H1 (cell line): Measurements from ENCODE around the gene KLRF1. TPM values are rescaled to one million over a fixed set of nuclear protein-coding genes. Genes with fewer than 3 reads are reported as not detected.

Experiments used
- CTCF ChIA-PET: fragments of 300-600 bp; sonication (Branson Sonifier 250); formaldehyde crosslinking; loops from one replicate; lab custom pipeline; 2021; ENCODE audit not compliant: partially characterized antibody; lab: Charles Lee
- POLR2A ChIA-PET: fragments of 300-600 bp; sonication (Branson Sonifier 250); formaldehyde crosslinking; loops from one replicate; lab custom pipeline; 2021; ENCODE audit warnings: inconsistent platforms; ENCODE audit not compliant: partially characterized antibody; lab: Charles Lee
- DNase-seq, 2 experiments: peaks; one replicate each; pipeline versions ENCODE4 v3.0.0 to v3.0.0-alpha.2; 2010 to 2022; ENCODE audit warnings: low spot score in 2 of 2, low read depth in 1 of 2, mixed read lengths in 1 of 2
- FAIRE-seq: peaks from 2 replicates; lab custom pipeline; 2011; peaks lifted over from hg19 to GRCh38; lab: Jason Lieb, UNC
- H2AFZ ChIP-seq: 2 replicates; pipeline ENCODE4 v1.8.1; 2012; ENCODE audit warnings: low read length, inconsistent platforms
- H2AK5ac ChIP-seq: 2 replicates; pipeline ENCODE4 v1.6.1; 2013; ENCODE audit warnings: low read depth, low read length
- H2BK120ac ChIP-seq: replicated peaks from 2 replicates; pipeline ENCODE3; 2013; ENCODE audit warnings: low read depth, low read length, inconsistent platforms
- H2BK12ac ChIP-seq: 2 replicates; pipeline ENCODE4 v1.6.1; 2013; ENCODE audit warnings: low read depth, low read length
- H2BK15ac ChIP-seq: 2 replicates; pipeline ENCODE4 v1.6.1; 2013; ENCODE audit warnings: low read length
- H2BK20ac ChIP-seq: 2 replicates; pipeline ENCODE4 v1.6.1; 2013; ENCODE audit warnings: low read length
- H2BK5ac ChIP-seq: 2 replicates; pipeline ENCODE4 v1.6.1; 2013; ENCODE audit warnings: low read depth, low read length
- H3K14ac ChIP-seq: 2 replicates; pipeline ENCODE4 v1.6.1; 2013; ENCODE audit warnings: inconsistent platforms; ENCODE audit not compliant: insufficient read length
- H3K18ac ChIP-seq: 2 replicates; pipeline ENCODE4 v1.6.1; 2013; ENCODE audit warnings: low read length; ENCODE audit errors: extremely low read depth
- H3K23ac ChIP-seq: 2 replicates; pipeline ENCODE4 v1.6.1; 2013; ENCODE audit warnings: inconsistent platforms; ENCODE audit not compliant: insufficient read length
- H3K23me2 ChIP-seq: 2 replicates; pipeline ENCODE4 v1.6.1; 2013; ENCODE audit warnings: low read depth, low read length
- H3K27ac ChIP-seq: 2 replicates; pipeline ENCODE4 v1.6.1; 2011; ENCODE audit warnings: low read depth, low read length, inconsistent platforms
- H3K27me3 ChIP-seq, 4 experiments: replicated peaks in 1 of 4; 1 replicate in 1 of 4; 2 replicates in 3 of 4; pipeline versions ENCODE4 v1.6.1 to v1.8.1; 2011 to 2013; ENCODE audit warnings: low read length in 3 of 4, mild to moderate bottlenecking in 3 of 4, inconsistent platforms in 2 of 4, mixed read lengths in 2 of 4, moderate library complexity in 1 of 4; ENCODE audit not compliant: control insufficient read depth in 3 of 4, insufficient read depth in 3 of 4; ENCODE audit errors: extremely low read depth in 1 of 4
- H3K36me3 ChIP-seq, 4 experiments: 2 replicates each; pipeline versions ENCODE4 v1.6.1 to v1.8.1; 2011 to 2013; ENCODE audit warnings: mild to moderate bottlenecking in 4 of 4, low read length in 3 of 4, moderate library complexity in 2 of 4, control low read depth in 1 of 4, inconsistent platforms in 1 of 4; ENCODE audit not compliant: insufficient read depth in 4 of 4, control insufficient read depth in 2 of 4
- H3K4ac ChIP-seq: replicated peaks from 2 replicates; pipeline ENCODE3; 2013; ENCODE audit warnings: low read length, low read depth, mixed read lengths, inconsistent platforms; ENCODE audit not compliant: insufficient read length
- H3K4me1 ChIP-seq, 4 experiments: replicated peaks in 1 of 4; 1 replicate in 1 of 4; 2 replicates in 3 of 4; pipeline versions ENCODE4 v1.6.1 to v1.8.1; 2011 to 2013; ENCODE audit warnings: low read length in 3 of 4, inconsistent platforms in 2 of 4, mixed read lengths in 1 of 4; ENCODE audit not compliant: insufficient read depth in 4 of 4, control insufficient read depth in 3 of 4
- H3K4me2 ChIP-seq, 2 experiments: 2 replicates each; pipeline versions ENCODE4 v1.6.1 to v1.8.1; 2011 to 2013; ENCODE audit warnings: low read depth in 2 of 2, low read length in 2 of 2, control low read depth in 1 of 2, inconsistent platforms in 1 of 2, mild to moderate bottlenecking in 1 of 2; ENCODE audit not compliant: insufficient read depth in 1 of 2
- H3K4me3 ChIP-seq, 4 experiments: fragments of 200-600, 300-600 bp in 1 of 4; sonication (generic), shearing (Covaris generic), sonication (Bioruptor Twin) in 1 of 4; 2 replicates each; pipeline versions ENCODE4 v1.5.1 to v1.8.1; 2011 to 2016; ENCODE audit warnings: low read length in 4 of 4, low read depth in 3 of 4, control low read depth in 2 of 4, inconsistent platforms in 2 of 4, mild to moderate bottlenecking in 2 of 4, mixed read lengths in 1 of 4, moderate library complexity in 1 of 4; ENCODE audit not compliant: insufficient read depth in 2 of 4; ENCODE audit errors: extremely low read depth in 1 of 4
- H3K56ac ChIP-seq: replicated peaks from 2 replicates; pipeline ENCODE3; 2013; ENCODE audit warnings: low read depth, mild to moderate bottlenecking, mixed read lengths, low read length, inconsistent platforms; ENCODE audit not compliant: insufficient read length
- H3K79me1 ChIP-seq: 2 replicates; pipeline ENCODE4 v1.6.1; 2013; ENCODE audit warnings: low read depth, low read length, control low read depth
- H3K79me2 ChIP-seq, 2 experiments: 2 replicates each; pipeline versions ENCODE4 v1.6.1 to v1.8.1; 2012 to 2013; ENCODE audit warnings: low read length in 2 of 2, mild to moderate bottlenecking in 2 of 2, inconsistent platforms in 1 of 2; ENCODE audit not compliant: insufficient read depth in 2 of 2, control insufficient read depth in 1 of 2
- H3K9ac ChIP-seq, 4 experiments: replicated peaks in 1 of 4; 1 replicate in 1 of 4; 2 replicates in 3 of 4; pipeline versions ENCODE4 v1.6.1 to v1.8.1; 2011 to 2013; ENCODE audit warnings: low read depth in 3 of 4, low read length in 3 of 4, control low read depth in 2 of 4, mild to moderate bottlenecking in 2 of 4, moderate library complexity in 2 of 4, inconsistent platforms in 1 of 4; ENCODE audit errors: extremely low read depth in 1 of 4
- H3K9me3 ChIP-seq, 2 experiments: 2 replicates each; pipeline versions ENCODE4 v1.6.1 to v1.8.1; 2012 to 2013; ENCODE audit warnings: mild to moderate bottlenecking in 2 of 2, moderate library complexity in 2 of 2, control low read depth in 1 of 2, inconsistent platforms in 1 of 2, low read depth in 1 of 2, low read length in 1 of 2, mixed read lengths in 1 of 2; ENCODE audit not compliant: insufficient read depth in 2 of 2
- H4K20me1 ChIP-seq, 2 experiments: replicated peaks in 1 of 2; 2 replicates each; pipeline versions ENCODE3 to v1.8.1; 2011 to 2013; ENCODE audit warnings: inconsistent platforms in 2 of 2, low read length in 2 of 2, mild to moderate bottlenecking in 1 of 2; ENCODE audit not compliant: insufficient read depth in 2 of 2, control insufficient read depth in 1 of 2
- H4K5ac ChIP-seq: 2 replicates; pipeline ENCODE4 v1.6.1; 2013; ENCODE audit warnings: low read length, low read depth, mixed read lengths, inconsistent platforms; ENCODE audit not compliant: insufficient read length
- H4K8ac ChIP-seq: 2 replicates; pipeline ENCODE4 v1.8.0; 2013; ENCODE audit warnings: mild to moderate bottlenecking, moderate library complexity, low read length, inconsistent platforms; ENCODE audit not compliant: insufficient read depth; ENCODE audit errors: extremely low read depth
- H4K91ac ChIP-seq: replicated peaks from 2 replicates; pipeline ENCODE3; 2013; ENCODE audit warnings: low read length, mixed read lengths, inconsistent platforms; ENCODE audit not compliant: insufficient read length
- CHD2 ChIP-seq: IDR thresholded peaks from 2 replicates; pipeline ENCODE4 v1.6.1; 2012; ENCODE audit warnings: low read length, improper control_type of control experiment
- HDAC2 ChIP-seq, 2 experiments: fragments of 300-600 bp in 1 of 2; sonication (generic) in 1 of 2; IDR thresholded peaks; 2 replicates each; pipeline ENCODE4 v1.6.1; 2011 to 2012; ENCODE audit warnings: low read depth in 2 of 2, low read length in 2 of 2, mild to moderate bottlenecking in 2 of 2, moderate library complexity in 2 of 2, borderline replicate concordance in 1 of 2, inconsistent platforms in 1 of 2
- JUN ChIP-seq: IDR thresholded peaks from 2 replicates; pipeline ENCODE4 v1.6.1; 2011; ENCODE audit warnings: low read depth, mild to moderate bottlenecking, improper control_type of control experiment, low read length
- NRF1 ChIP-seq: IDR thresholded peaks from 2 replicates; pipeline ENCODE4 v1.6.1; 2011; ENCODE audit warnings: mild to moderate bottlenecking, low read depth, low read length, improper control_type of control experiment
- SIRT6 ChIP-seq: IDR thresholded peaks from one replicate; pipeline ENCODE4 v1.7.1; 2012; ENCODE audit warnings: low read length, inconsistent platforms
- SP2 ChIP-seq: IDR thresholded peaks from 2 replicates; pipeline ENCODE4 v1.6.1; 2012; ENCODE audit warnings: mild to moderate bottlenecking, low read length, inconsistent platforms
- SUZ12 ChIP-seq: fragments of 200-600 bp; sonication (generic); IDR thresholded peaks from 2 replicates; pipeline ENCODE4 v1.6.1; 2012; ENCODE audit warnings: mild to moderate bottlenecking, inconsistent platforms, low read length, moderate library complexity, mixed read lengths
- WGBS, 2 experiments: shearing (Covaris generic) in 1 of 2; methylation state at CpG; one replicate each; pipeline versions ENCODE4 v1.1.6 to v1.1.7; 2013 to 2015; ENCODE audit warnings: low lambda C conversion rate in 2 of 2, mixed read lengths in 2 of 2, inconsistent platforms in 1 of 2, low coverage in 1 of 2, missing lambda C conversion rate in 1 of 2; ENCODE audit not compliant: insufficient replicate concordance in 2 of 2, insufficient coverage in 1 of 2, insufficient read length in 1 of 2; ENCODE audit errors: extremely low coverage in 1 of 2, missing lambda C conversion rate in 1 of 2; 5-methylcytosine and 5-hydroxymethylcytosine counted together
- polyA plus RNA-seq, 7 experiments: library from polyadenylated mRNA; depleted of rRNA in 3 of 7; stranded (reverse) in 5 of 7; unstranded in 2 of 7; fragments of >200 nt in 5 of 7; fragments of 200-250 nt in 2 of 7; gene quantifications; 1 replicate in 5 of 7; 2 replicates in 1 of 7; 4 replicates in 1 of 7; pipeline versions ENCODE4 v1.2.1 to v1.2.3, GENCODE V29; 2011 to 2013; ENCODE audit warnings: missing spikeins in 2 of 7, mixed read lengths in 2 of 7
- total RNA-seq: library from RNA; stranded (reverse); fragmentation: NEBNext Ultra II Directional; extraction: Animal tissue kit (Norgen Biotek cat#: 25700); gene quantifications from 2 replicates; pipeline ENCODE4 v1.2.1, GENCODE V29; 2021

The KLRF1 gene
- total and polyA plus RNA-seq, 2 of the 8 experiments (the other 6 are each of a cell fraction or from before 2014, with no cell fraction given), result not detected

- ChIA-PET POLR2A (no interaction called here), CTCF (interaction anchor here (1.0 to 1.3 kb wide), 2 partner anchors 29 to 40 kb away, joined by 4 to 5 read pairs; no protein-coding TSS in a partner anchor)
- Histone ChIP-seq H3K56ac (no peak overlapping the region), H4K91ac (no peak overlapping the region), H2BK12ac (no peak overlapping the region), H3K4me3 (peak overlapping the region in 1 of 4 experiments; percentile 12; a peak in 1 of 8 replicates), H4K8ac (no peak overlapping the region), H3K4me1 (peaks cover 0 to 13% (median 2%) of the 10 kb centered on the region in 4 experiments; a peak in 3 of 7 replicates), H3K23me2 (no peaks in the 10 kb centered on the region), H3K23ac (no peak overlapping the region), H2BK120ac (no peak overlapping the region), H3K9me3 (peaks cover 0 to 9% of the 10 kb centered on the region in 2 experiments; a peak in 2 of 4 replicates), H3K79me1 (no peaks in the 10 kb centered on the region), H3K79me2 (no peaks in the 10 kb centered on the region), H2AK5ac (no peak overlapping the region), H3K36me3 (no peaks in the 10 kb centered on the region), H3K14ac (no peak overlapping the region), H3K4ac (no peak overlapping the region), H3K18ac (no peak overlapping the region), H3K9ac (no peak overlapping the region), H3K4me2 (peak overlapping the region in 1 of 2 experiments; percentile 13; a peak in 1 of 4 replicates), H3K27ac (no peak overlapping the region), H3K27me3 (no peaks in the 10 kb centered on the region), H2BK15ac (no peak overlapping the region), H2BK20ac (no peak overlapping the region), H2BK5ac (no peak overlapping the region), H4K20me1 (no peaks in the 10 kb centered on the region), H2AFZ (no peak overlapping the region), H4K5ac (peak overlapping the region; percentile 52)
- FAIRE-seq (no peak), DNase-seq (no peak)
- 53% methylated on average over 3 of the region's 3 CpGs; no CpG with 5 or more reads in 1 of the 2 experiments for WGBS, 2 experiments
- no peak for TF ChIP-seq SIRT6
- no peak for TF ChIP-seq SUZ12
- TF ChIP-seq SP2, result no peak
- no peak for TF ChIP-seq JUN
- no peak for TF ChIP-seq NRF1
- no peak for TF ChIP-seq HDAC2 (IDR thresholded peaks at IDR 0.05; ENCODE audit: borderline replicate concordance in 1 of 2, low read depth in 2 of 2, low read length in 2 of 2)
- no peak for TF ChIP-seq CHD2
Measured at GRCh38 chr12:9784816-9785215, 42.5 kb upstream of the KLRF1 start.
